HG02938 (cell line): ENCODE measurements around the gene TSHZ2.

ENCODE experiments used
- ATAC-seq: cut with Tn5 transposase; IDR thresholded peaks from one replicate; pipeline ENCODE4 v1.9.1; 2021; ENCODE audit warnings: mild to moderate bottlenecking, moderate library complexity; ENCODE audit not compliant: unreplicated experiment

The TSHZ2 gene

GRCh38 chr20:53061192-53062108, 89.3 kb downstream of the TSHZ2 start:
- no peak for ATAC-seq

GRCh38 chr20:53064935-53065334, 92.8 kb downstream of the TSHZ2 start:
- no peak for ATAC-seq

GRCh38 chr20:53068241-53068640, 96.1 kb downstream of the TSHZ2 start:
- no peak for ATAC-seq

GRCh38 chr20:53069132-53069531, 97.0 kb downstream of the TSHZ2 start:
- no peak for ATAC-seq

- ATAC-seq = no peak
Measured at GRCh38 chr20:53070224-53070623, 98.1 kb downstream of the TSHZ2 start.

- ATAC-seq = no peak
Measured at GRCh38 chr20:53070706-53071392, 98.7 kb downstream of the TSHZ2 start.

GRCh38 chr20:53071833-53072232, 99.7 kb downstream of the TSHZ2 start:
- ATAC-seq = no peak

- no peak for ATAC-seq
Measured at GRCh38 chr20:53072923-53073579, 100.9 kb downstream of the TSHZ2 start.

- no peak for ATAC-seq
Measured at GRCh38 chr20:53073636-53074415, 101.7 kb downstream of the TSHZ2 start.

GRCh38 chr20:53074811-53075314, 102.7 kb downstream of the TSHZ2 start:
- no peak for ATAC-seq

- no peak for ATAC-seq
Measured at GRCh38 chr20:53076668-53077067, 104.5 kb downstream of the TSHZ2 start.

GRCh38 chr20:53077373-53078205, 105.4 kb downstream of the TSHZ2 start:
- no peak for ATAC-seq

GRCh38 chr20:53078761-53079160, 106.6 kb downstream of the TSHZ2 start:
- ATAC-seq = no peak

GRCh38 chr20:53079261-53079691, 107.1 kb downstream of the TSHZ2 start:
- no peak for ATAC-seq

GRCh38 chr20:53079828-53080686, 107.9 kb downstream of the TSHZ2 start:
- ATAC-seq = no peak

- no peak for ATAC-seq
Measured at GRCh38 chr20:53080687-53080962, 108.5 kb downstream of the TSHZ2 start.

GRCh38 chr20:53080969-53081871, 109.1 kb downstream of the TSHZ2 start:
- ATAC-seq = no peak
